GM21737 (cell line): ENCODE data around the gene MOGAT1.
"Not testable (repeated sequence)": the region's sequence is repeated elsewhere in the genome, so short reads cannot be mapped to it uniquely, and the experiment has no call there.

ENCODE experiments used
- ATAC-seq: cut with Tn5 transposase; IDR thresholded peaks from one replicate; pipeline ENCODE4 v1.9.1; 2021; ENCODE audit warnings: mild to moderate bottlenecking, moderate library complexity; ENCODE audit not compliant: unreplicated experiment

MOGAT1 gene

GRCh38 chr2:222738809-222739208 is 67.4 kb downstream of the MOGAT1 start:
- ATAC-seq, result no peak

GRCh38 chr2:222739939-222740338 is 68.5 kb downstream of the MOGAT1 start:
- ATAC-seq, result no peak

GRCh38 chr2:222743251-222743812 is 71.9 kb downstream of the MOGAT1 start:
- ATAC-seq, result no peak

- no peak for ATAC-seq
These were observed 74.5 kb downstream of the MOGAT1 start for GRCh38 chr2:222745836-222746559.

- no peak for ATAC-seq
These were observed 76.2 kb downstream of the MOGAT1 start for GRCh38 chr2:222747526-222748160.

- no peak for ATAC-seq
These were observed 79.1 kb downstream of the MOGAT1 start for GRCh38 chr2:222750533-222750932.

GRCh38 chr2:222751238-222751637 is 79.8 kb downstream of the MOGAT1 start:
- no peak for ATAC-seq

GRCh38 chr2:222751821-222752719 is 80.6 kb downstream of the MOGAT1 start:
- ATAC-seq, result no peak

GRCh38 chr2:222752746-222753145 is 81.3 kb downstream of the MOGAT1 start:
- no peak for ATAC-seq

GRCh38 chr2:222753251-222753824 is 81.9 kb downstream of the MOGAT1 start:
- no peak for ATAC-seq

GRCh38 chr2:222754324-222754930 is 83.0 kb downstream of the MOGAT1 start:
- no peak for ATAC-seq

GRCh38 chr2:222755593-222755992 is 84.1 kb downstream of the MOGAT1 start:
- ATAC-seq, result not testable (repeated sequence)

- no peak for ATAC-seq
These were observed 84.9 kb downstream of the MOGAT1 start for GRCh38 chr2:222756362-222756831.

GRCh38 chr2:222756951-222757650 is 85.6 kb downstream of the MOGAT1 start:
- no peak for ATAC-seq
